Thyroid gland (tissue), 4 donors: ENCODE data around the gene PTPRN2. TPM values are rescaled to one million over a fixed set of nuclear protein-coding genes. Genes with fewer than 3 reads are reported as not detected.

ENCODE experiments used
- DNase-seq, 2 donors: peaks; one replicate each; pipeline ENCODE4 v3.0.0-alpha.2; 2019
- H3K27ac ChIP-seq, 3 donors: fragments of 200-600 bp; sonication (generic); 1 replicate in 2 of 3; 2 replicates in 1 of 3; pipeline ENCODE4 v1.5.1; 2016 to 2019; ENCODE audit warnings: mild to moderate bottlenecking in 1 of 3, moderate library complexity in 1 of 3
- H3K27me3 ChIP-seq: fragments of 200-600 bp; sonication (generic); one replicate; pipeline ENCODE4 v1.5.1; 2019
- H3K36me3 ChIP-seq, 2 donors: fragments of 200-600 bp; sonication (generic); one replicate each; pipeline ENCODE4 v1.5.1; 2016 to 2019
- H3K4me1 ChIP-seq, 2 donors: fragments of 200-600 bp; sonication (generic); one replicate each; pipeline ENCODE4 v1.5.1; 2017 to 2019
- H3K4me3 ChIP-seq, 3 donors: fragments of 200-600 bp; sonication (generic); replicated peaks in 1 of 3; 1 replicate in 2 of 3; 2 replicates in 1 of 3; pipeline ENCODE4 v1.5.1; 2016; ENCODE audit warnings: mild to moderate bottlenecking in 1 of 3
- H3K9me3 ChIP-seq: fragments of 200-600 bp; sonication (generic); one replicate; pipeline ENCODE4 v1.5.1; 2017
- POLR2A ChIP-seq, 2 donors: fragments of 450-650 bp; IDR thresholded peaks; one replicate each; pipeline ENCODE4 v1.6.1; 2017; ENCODE audit warnings: antibody characterized with exemption in 2 of 2, mild to moderate bottlenecking in 2 of 2, moderate library complexity in 1 of 2
- WGBS, 2 donors: methylation state at CpG; one replicate each; pipeline ENCODE4 v1.1.5; 2017; 5-methylcytosine and 5-hydroxymethylcytosine counted together
- intact Hi-C: fragments of 100-400 bp; cut with DNase I; formaldehyde crosslinking; loops from one replicate; pipeline ENCODE4 v1.15.1; 2023
- total RNA-seq, 4 donors: library from RNA; depleted of rRNA; stranded (reverse); fragments of >200 nt; gene quantifications; one replicate each; pipeline ENCODE4 v1.2.3, GENCODE V29; 2016
- TF ChIP-seq, protein P1 (sequence below), 6 experiments: fragments of 200-600 bp in 3 of 6; fragments of 450-650 bp in 3 of 6; sonication (generic) in 3 of 6; IDR thresholded peaks; one replicate each; pipeline ENCODE4 v1.5.1; 2016 to 2019; ENCODE audit warnings: antibody characterized with exemption in 6 of 6, mild to moderate bottlenecking in 2 of 6, inconsistent platforms in 1 of 6, moderate library complexity in 1 of 6

PTPRN2 gene
- total RNA-seq, 4 donors from 2014 or later = 4.2 to 9.9 (median 7.7) TPM

DNA sequence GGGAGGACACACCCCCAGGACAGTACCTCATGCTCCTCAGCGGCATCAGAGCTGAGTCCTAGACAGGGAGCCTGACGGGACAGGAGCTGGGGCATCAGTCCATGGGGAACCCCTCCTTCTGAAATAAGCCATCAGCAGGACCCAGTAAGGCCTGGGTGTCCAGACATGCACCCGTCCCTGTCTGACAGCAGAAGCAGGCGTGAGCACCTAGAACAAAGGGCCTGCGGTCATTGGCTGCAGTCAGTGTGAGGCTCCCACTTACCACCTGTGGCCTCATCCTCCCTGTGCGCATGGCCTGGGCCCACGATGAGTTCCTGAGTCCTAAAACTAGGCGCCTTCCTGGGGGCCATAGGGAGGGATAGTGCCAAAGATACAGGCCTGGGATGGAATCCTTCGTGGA, 484.7 kb downstream of the PTPRN2 start:
- Histone ChIP-seq H3K4me1 (no peaks in the 10 kb centered on the region), H3K4me3 (no peak overlapping the region), H3K36me3 (no peaks in the 10 kb centered on the region), H3K27me3 (no peaks in the 10 kb centered on the region), H3K27ac (no peak overlapping the region), H3K9me3 (no peaks in the 10 kb centered on the region)
- no peak for DNase-seq
- TF ChIP-seq POLR2A (IDR thresholded peaks at IDR 0.05) = no peak
- TF ChIP-seq, protein P1, sequence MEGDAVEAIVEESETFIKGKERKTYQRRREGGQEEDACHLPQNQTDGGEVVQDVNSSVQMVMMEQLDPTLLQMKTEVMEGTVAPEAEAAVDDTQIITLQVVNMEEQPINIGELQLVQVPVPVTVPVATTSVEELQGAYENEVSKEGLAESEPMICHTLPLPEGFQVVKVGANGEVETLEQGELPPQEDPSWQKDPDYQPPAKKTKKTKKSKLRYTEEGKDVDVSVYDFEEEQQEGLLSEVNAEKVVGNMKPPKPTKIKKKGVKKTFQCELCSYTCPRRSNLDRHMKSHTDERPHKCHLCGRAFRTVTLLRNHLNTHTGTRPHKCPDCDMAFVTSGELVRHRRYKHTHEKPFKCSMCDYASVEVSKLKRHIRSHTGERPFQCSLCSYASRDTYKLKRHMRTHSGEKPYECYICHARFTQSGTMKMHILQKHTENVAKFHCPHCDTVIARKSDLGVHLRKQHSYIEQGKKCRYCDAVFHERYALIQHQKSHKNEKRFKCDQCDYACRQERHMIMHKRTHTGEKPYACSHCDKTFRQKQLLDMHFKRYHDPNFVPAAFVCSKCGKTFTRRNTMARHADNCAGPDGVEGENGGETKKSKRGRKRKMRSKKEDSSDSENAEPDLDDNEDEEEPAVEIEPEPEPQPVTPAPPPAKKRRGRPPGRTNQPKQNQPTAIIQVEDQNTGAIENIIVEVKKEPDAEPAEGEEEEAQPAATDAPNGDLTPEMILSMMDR (IDR thresholded peaks at IDR 0.05) = no peak
- intact Hi-C loops = no loop called here
- 78 to 83% methylated on average over 6 to 9 of the region's 9 CpGs for WGBS, 2 donors

GRCh38 chr7:158101821-158102450, 485.7 kb downstream of the PTPRN2 start:
- Histone ChIP-seq H3K36me3 (no peaks in the 10 kb centered on the region), H3K9me3 (no peaks in the 10 kb centered on the region), H3K4me1 (no peaks in the 10 kb centered on the region), H3K4me3 (no peak overlapping the region), H3K27me3 (no peaks in the 10 kb centered on the region), H3K27ac (no peak overlapping the region)
- WGBS, 2 donors = 85 to 87% methylated on average over 4 to 10 of the region's 14 CpGs
- intact Hi-C loops = no loop called here
- TF ChIP-seq, protein P1 (IDR thresholded peaks at IDR 0.05) = no peak
- TF ChIP-seq POLR2A (IDR thresholded peaks at IDR 0.05) = no peak
- no peak for DNase-seq

GRCh38 chr7:158098125-158099030, 489.2 kb downstream of the PTPRN2 start:
- TF ChIP-seq POLR2A (IDR thresholded peaks at IDR 0.05) = no peak
- TF ChIP-seq, protein P1 (IDR thresholded peaks at IDR 0.05) = no peak
- no peak overlapping the region for H3K27ac ChIP-seq
- DNase-seq = no peak
- no peak overlapping the region for H3K4me3 ChIP-seq
- WGBS, 2 donors = 88 to 91% methylated on average over 48 to 53 of the region's 54 CpGs
- H3K27me3 ChIP-seq = no peaks in the 10 kb centered on the region
- H3K36me3 ChIP-seq = no peaks in the 10 kb centered on the region
- no peaks in the 10 kb centered on the region for H3K9me3 ChIP-seq
- no peaks in the 10 kb centered on the region for H3K4me1 ChIP-seq
- intact Hi-C loops = no loop called here

DNA sequence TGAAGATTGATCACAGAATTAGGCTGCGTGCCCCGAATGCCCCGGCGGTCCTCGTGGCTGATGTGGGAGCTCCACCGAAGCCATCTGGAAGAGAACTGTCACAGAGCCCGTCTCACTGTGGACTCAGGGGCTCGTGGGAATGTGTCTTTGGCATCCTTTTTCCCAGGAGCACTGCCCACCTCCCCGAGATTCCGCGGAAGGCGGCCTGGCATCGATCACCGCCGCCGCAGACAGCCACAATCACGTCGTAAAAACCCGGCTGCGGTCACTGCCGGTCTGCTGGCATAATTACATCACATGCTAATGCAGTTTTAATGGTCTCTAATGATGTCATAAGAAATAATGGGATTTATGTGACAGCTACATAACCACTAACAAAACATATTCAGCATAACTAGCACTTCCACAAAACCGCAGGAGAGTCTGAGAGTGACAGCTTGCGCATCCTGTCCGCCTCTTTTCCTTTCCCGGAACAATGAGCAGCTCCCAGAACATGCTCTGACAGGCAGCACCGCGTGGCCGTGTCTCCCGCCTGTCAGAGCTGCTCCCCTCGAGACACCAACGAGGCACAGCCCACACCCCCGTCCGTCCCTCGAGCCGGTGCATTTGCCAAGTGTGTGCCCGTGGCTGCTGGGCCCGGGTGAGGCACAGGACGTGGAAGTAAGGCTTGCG, 490.0 kb downstream of the PTPRN2 start:
- no peak for DNase-seq
- WGBS, 2 donors = 78 to 79% methylated on average over 29 to 39 of the region's 39 CpGs

More for the DNA sequence above, 490.0 kb downstream of the PTPRN2 start:
- TF ChIP-seq, protein P1 (IDR thresholded peaks at IDR 0.05) = no peak
- no peak for TF ChIP-seq POLR2A (IDR thresholded peaks at IDR 0.05)
- intact Hi-C loops = no loop called here
- Histone ChIP-seq H3K27me3 (no peaks in the 10 kb centered on the region), H3K27ac (no peak overlapping the region), H3K4me1 (no peaks in the 10 kb centered on the region), H3K9me3 (no peaks in the 10 kb centered on the region), H3K4me3 (no peak overlapping the region), H3K36me3 (no peaks in the 10 kb centered on the region)
